ENCODE measurements around the gene THAP7.

Gene THAP7

DNA sequence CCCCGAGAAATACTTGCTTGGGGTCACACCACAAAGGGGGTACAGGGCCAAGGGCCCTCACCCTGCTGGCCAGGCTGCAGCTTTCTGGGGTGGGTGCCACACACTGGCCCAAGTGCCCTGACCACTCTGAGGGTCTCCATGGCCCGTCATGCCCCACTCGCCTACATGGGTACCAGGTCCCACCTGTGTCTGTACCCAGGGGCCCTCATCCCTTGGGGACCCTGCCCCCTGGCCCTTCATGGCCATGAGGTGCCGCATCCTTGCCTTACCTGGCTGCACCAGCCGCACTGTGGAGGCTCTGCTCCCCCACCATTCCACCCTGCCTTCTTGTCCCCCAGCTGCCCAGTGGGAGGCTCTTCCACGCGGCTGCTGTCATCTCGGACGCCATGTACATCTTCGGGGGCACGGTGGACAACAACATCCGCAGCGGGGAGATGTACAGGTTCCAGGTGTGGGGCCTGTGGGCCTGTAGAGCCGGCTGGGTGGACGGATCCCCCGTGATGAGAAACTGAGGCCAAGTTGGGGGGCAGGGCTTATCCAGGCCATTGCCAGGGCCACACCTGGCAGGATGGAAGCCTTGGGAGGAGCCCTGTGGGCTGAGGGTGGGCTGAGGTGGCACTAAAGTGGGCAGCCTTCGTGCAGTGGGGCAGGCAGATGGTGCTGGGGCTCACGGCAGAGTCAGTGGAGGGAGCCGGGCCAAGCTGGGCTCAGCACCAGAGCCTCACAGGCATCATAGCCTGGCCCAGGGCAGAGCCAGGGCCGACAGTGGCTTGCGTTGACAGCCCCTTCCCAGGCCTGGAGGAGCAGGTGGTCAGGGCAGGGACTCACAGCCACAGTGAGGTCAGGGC is 9.2 kb downstream of the THAP7 start:
- DNase-seq = no peak

- no peak for DNase-seq
Observed at GRCh38 chr22:20992056-20992442, 9.9 kb downstream of the THAP7 start.

GRCh38 chr22:20991252-20992055 is 10.5 kb downstream of the THAP7 start:
- no peak for DNase-seq

DNA sequence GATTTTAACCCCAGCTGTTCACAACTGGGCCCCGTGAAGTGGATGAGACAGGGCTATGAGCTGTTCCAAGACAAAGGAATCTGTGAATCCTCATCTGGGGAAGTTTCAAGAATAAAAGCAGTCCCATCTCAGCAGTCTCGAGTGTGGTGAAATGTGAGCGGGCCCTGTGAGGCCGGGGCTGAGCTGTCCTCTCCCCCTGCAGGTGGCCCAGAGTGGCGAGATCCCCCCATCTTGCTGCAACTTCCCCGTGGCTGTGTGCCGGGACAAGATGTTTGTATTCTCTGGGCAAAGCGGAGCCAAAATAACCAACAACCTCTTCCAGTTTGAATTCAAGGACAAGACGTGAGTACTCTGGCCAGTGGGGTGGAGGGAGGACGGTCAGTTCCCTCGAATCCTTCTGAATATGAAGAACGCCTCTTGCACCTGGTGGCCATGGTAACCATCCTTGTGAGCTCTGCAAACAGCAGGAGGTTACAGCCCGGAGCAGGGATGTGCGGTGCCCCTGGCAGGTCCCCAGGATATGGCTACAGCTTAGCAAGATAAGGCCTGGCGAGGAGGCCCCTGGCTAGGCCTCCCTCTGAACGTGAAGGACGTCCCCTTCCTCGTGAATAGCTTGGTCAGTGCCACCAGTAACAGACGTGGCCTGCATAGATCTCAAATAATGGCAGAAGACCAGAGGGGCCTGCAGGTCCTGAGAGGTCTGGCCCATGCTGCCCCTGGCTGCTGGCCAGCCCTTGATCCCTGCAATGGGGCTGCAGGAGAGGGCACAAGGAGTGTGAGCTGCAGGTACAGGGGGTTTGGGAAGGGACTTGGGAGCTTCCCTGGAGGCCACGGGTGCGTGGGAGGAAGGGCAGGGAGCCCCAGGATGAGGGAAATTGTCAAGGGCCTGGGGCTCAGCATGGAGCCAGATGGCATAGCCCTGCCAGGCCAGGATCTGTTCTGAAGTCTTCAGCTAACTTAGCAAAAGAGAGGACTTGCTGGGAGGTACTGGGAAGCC is 11.4 kb downstream of the THAP7 start:
- DNase-seq = no peak

- DNase-seq = no peak
Observed at GRCh38 chr22:20989323-20990138, 12.4 kb downstream of the THAP7 start.

GRCh38 chr22:20988573-20989322 is 13.2 kb downstream of the THAP7 start:
- no peak for DNase-seq

GRCh38 chr22:20987375-20987774 is 14.5 kb downstream of the THAP7 start:
- no peak for DNase-seq

GRCh38 chr22:20986365-20986764 is 15.6 kb downstream of the THAP7 start:
- no peak for DNase-seq

DNA sequence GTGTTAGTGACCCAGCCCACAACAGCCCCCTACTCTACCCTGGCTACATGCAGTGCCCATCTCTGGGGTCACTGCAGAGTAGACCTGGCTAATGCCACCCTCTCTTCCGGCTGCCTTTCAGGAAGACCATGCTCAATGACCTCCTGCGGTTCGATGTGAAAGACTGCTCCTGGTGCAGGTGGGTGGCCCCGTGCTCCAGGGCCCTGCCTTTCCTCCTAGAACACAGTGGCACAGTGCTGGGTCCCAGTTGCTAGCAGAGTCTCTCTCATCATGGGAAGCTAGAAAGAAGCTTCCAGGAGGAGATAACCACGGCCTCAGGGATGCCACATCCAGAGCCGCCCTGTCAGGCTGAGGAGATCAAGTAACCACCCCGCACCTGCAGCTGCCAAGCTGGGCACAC is 16.2 kb downstream of the THAP7 start:
- no peak for DNase-seq

GRCh38 chr22:20983081-20983771 is 18.7 kb downstream of the THAP7 start:
- DNase-seq = no peak

DNA sequence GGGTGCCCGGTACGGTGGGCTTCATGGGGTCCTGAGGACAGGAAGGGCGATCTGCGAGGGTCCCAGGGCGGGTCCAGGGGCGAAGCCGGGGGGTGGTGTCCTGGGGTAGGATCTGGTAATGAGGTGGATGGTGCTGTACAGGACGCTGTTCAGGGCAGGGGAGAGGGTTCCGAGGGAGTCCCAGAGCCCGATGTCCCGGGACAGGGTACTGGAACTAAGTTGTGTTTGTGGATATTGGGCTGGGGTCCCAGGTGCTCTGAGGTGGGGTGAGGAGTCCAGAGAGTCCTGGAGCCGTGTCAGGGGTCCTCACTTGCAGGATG is 19.4 kb downstream of the THAP7 start:
- no peak for DNase-seq

GRCh38 chr22:20981787-20982562 is 19.9 kb downstream of the THAP7 start, which contains the start of gene LZTR1:
Gene LZTR1, plus strand, starts transcription at chr22:20982297. Its CDS starts 75 bp downstream, at chr22:20982372.
- peak; percentile 67 to 74 for DNase-seq

DNA sequence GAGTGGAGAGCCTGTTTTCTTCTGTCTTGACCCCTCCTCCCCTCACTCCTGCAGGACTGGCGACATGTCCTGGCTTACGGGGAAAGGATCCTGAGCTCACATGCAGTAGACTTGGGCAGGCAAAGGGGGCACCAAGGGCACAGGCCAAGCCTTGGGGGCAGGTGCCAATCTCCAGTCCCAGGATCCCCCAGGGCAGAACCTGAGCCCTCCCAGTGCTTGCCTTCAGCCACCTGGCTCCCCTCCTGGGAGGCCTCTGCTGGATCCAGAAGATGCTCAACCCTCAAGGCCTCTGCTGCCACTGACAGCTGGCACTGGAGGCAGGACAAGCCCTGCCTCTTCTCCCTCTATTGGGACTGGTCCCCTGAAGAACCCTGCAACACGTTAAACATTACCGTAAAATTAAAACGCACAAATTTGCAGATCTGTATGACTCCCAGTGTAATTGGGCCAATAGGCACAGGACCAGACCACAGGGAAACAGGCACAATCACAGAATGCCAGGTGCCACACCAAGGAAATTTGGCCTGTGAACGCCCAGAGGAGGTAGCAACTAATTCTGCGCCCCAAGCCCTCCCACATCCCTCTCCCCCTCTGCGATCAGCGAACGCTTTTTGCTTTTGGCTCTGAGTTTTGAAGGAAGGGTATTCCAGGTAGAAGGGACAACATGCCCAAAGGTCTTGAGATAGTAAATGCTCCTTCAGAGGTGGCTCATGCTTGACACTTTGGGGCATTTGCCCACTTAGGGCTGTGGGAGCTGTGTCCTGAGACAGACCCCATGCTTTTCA is 20.8 kb downstream of the THAP7 start:
- no peak for DNase-seq

GRCh38 chr22:20980523-20980922 is 21.4 kb downstream of the THAP7 start:
- no peak for DNase-seq

DNA sequence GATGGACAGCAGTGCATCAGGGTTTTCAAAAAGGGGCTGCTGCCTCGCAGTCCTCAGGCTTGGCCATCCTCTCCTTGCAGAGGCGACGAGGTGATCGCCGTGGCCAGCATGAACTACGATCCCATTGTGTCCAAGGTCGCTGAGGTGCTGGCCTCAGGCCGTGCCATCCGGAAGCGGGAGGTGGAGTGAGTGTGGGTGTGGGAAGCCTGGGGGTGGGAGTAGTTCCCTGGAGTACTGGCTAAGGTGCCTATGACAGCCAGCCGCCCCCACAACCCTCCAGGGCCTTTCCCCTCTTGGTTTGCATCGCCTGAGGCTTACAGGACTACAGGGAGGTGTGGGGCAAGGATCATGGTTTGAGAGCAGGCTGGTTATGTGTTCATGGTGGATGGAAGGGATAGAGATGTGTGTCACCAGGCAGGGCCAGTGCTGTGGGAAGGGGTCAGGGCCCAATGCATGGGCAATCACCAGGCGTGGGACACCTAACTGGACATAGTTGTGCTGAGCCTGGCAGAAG is 21.9 kb downstream of the THAP7 start:
- no peak for DNase-seq

DNA sequence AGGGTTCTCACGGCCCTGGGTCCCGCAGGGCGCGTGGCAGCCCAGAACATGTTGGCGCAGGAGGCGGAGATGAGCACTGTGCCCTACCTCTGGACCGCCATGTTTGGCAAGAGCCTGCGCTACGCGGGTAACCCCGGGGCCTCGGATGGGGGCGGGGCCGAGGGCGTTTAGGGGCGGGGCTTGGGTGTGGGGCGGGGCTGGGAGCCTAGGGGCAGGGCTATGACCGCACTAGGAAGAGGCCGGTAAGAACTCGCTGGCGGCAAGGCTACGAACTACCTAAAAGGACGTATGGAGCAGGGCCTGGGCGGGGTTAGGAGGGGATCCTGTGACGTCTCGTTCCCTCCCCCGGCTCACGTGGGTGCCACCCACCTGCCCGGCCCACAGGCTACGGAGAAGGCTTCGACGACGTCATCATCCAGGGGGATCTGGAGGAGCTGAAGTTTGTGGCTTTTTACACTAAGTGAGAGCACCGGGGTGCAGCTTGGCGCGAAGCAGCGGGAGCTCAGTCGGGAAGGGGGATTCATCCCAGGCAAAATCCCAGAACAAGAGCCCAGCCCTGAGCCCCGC is 22.6 kb downstream of the THAP7 start:
- peak; percentile 61 to 81 for DNase-seq

DNA sequence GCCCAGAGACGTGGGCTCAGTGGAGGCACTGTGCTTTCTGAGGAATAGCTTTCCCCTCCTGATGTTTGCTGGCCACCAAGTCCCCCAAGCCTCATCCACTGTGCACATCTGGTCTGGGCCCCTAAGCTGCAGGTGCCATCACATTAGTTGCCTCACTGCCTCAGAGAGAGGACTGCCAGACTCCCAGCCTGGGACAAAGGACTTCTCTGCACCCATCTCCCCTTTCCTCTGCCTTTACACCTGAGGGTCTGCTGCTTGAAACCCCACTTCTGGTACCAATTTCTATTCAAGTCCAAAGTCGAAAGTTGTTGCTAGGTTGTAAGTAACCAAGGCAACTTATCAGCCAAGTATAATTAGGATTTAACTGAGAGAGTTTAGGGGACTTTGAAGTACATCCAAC is 23.5 kb downstream of the THAP7 start:
- no peak for DNase-seq

DNA sequence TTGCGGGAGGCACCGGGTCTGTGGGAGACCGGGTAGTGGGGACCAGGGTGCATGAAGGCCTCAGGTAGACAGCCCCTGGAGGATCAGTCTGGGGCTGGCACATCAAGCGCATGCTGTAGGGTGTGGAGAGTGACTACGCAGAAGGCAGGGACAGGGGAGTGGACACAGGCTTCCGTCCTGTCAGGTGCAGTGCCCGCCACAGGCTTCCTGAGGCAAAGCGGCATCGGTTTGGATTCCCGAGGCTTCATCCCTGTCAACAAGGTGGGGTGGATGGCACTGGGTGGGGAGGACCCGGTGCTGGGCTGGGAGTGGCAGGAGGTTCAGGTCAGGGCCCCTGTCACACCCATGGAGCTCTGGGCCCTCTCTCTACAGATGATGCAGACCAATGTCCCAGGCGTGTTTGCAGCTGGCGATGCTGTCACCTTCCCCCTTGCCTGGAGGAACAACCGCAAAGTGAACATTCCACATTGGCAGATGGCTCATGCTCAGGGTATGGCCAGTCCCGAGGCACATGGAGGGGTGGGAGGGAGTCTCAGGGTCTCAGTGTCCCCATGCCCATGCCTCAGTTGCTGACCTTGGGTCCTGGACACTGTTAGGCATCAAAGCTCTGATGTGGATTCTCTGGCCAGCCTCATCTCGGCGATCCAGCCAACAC is 24.3 kb downstream of the THAP7 start:
- DNase-seq = no peak
